ENCODE results near the gene INO80C.

- no peak for TF ChIP-seq CTCF (IDR thresholded peaks at IDR 0.05)
- TF ChIP-seq POLR2A (IDR thresholded peaks at IDR 0.05) = no peak
These were observed 28.0 kb downstream of the INO80C start for GRCh38 chr18:35469725-35470124.

All from lower leg skin (tissue), 3 donors.